Breast epithelium (tissue), 4 donors: Measurements from ENCODE around the gene CALHM1. TPM values are rescaled to one million over a fixed set of nuclear protein-coding genes. Genes with fewer than 3 reads are reported as not detected.

Source experiments
- DNase-seq, 2 donors: peaks; one replicate each; pipeline ENCODE4 v3.0.0-alpha.2; 2019; ENCODE audit warnings: low spot score in 2 of 2
- H3K27ac ChIP-seq, 2 donors: fragments of 200-600 bp; sonication (generic) in 1 of 2; one replicate each; pipeline ENCODE4 v1.5.1; 2016 to 2019; ENCODE audit warnings: mild to moderate bottlenecking in 1 of 2
- H3K27me3 ChIP-seq, 2 donors: fragments of 200-600 bp; sonication (generic) in 1 of 2; one replicate each; pipeline versions ENCODE4 v1.5.1 to v1.6.0; 2017 to 2019; ENCODE audit warnings: control low read depth in 1 of 2, mild to moderate bottlenecking in 1 of 2
- H3K36me3 ChIP-seq: fragments of 200-600 bp; one replicate; pipeline ENCODE4 v1.5.1; 2019
- H3K4me1 ChIP-seq, 2 donors: fragments of 200-600 bp; sonication (generic); one replicate each; pipeline ENCODE4 v1.5.1; 2016 to 2019; ENCODE audit warnings: control low read depth in 1 of 2
- H3K4me3 ChIP-seq, 3 donors: fragments of 200-600 bp; sonication (generic); 1 replicate in 2 of 3; 2 replicates in 1 of 3; pipeline ENCODE4 v1.5.1; 2016 to 2019; ENCODE audit warnings: mild to moderate bottlenecking in 3 of 3, moderate library complexity in 2 of 3
- H3K9me3 ChIP-seq, 2 donors: fragments of 200-600 bp; sonication (generic) in 1 of 2; one replicate each; pipeline ENCODE4 v1.5.1; 2016 to 2019; ENCODE audit warnings: control low read depth in 1 of 2
- POLR2A ChIP-seq: fragments of 450-650 bp; IDR thresholded peaks from one replicate; pipeline ENCODE4 v1.6.1; 2016; ENCODE audit warnings: antibody characterized with exemption, mild to moderate bottlenecking, moderate library complexity
- POLR2AphosphoS5 ChIP-seq, 3 donors: sonication (generic); formaldehyde crosslinking; IDR thresholded peaks; one replicate each; pipeline ENCODE4 v1.6.1; 2017; ENCODE audit warnings: antibody characterized with exemption in 3 of 3
- intact Hi-C: fragments of 100-400 bp; cut with DNase I; formaldehyde crosslinking; loops from one replicate; pipeline ENCODE4 v1.15.1; 2023; ENCODE audit warnings: low total_unique reads
- total RNA-seq, 3 donors: library from RNA; depleted of rRNA; stranded (reverse); fragments of >200 nt; gene quantifications; one replicate each; pipeline ENCODE4 v1.1.0, GENCODE V29; 2016
- TF ChIP-seq, protein P1 (sequence below), 3 donors: fragments of 450-650 bp; IDR thresholded peaks; one replicate each; pipeline ENCODE4 v1.5.1; 2016 to 2017; ENCODE audit warnings: antibody characterized with exemption in 3 of 3, mild to moderate bottlenecking in 3 of 3, moderate library complexity in 3 of 3

The CALHM1 gene
- total RNA-seq, 3 donors from 2014 or later: not detected

DNA sequence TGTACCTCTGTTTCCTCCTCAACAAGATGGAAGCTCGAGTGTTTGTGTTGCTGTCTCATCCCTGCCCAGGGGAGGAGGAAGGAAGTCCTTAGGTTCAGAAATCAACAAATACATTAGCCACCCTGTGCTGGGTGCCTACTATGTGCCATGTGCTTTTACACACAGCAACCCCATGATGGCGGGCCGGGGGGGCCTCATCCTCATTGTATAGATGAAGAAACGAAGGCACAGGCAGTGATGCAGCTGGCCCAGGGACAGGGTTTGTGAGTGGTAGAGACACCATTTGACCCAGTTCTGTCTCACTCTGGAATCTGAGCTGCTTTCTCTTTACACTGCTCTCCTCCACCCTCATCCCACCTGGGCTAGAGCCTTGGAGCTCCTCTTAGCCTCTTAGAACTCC lies 4.7 kb downstream of the CALHM1 start:
- Histone ChIP-seq H3K27ac (no peak overlapping the region), H3K9me3 (no peaks in the 10 kb centered on the region), H3K4me1 (peaks cover 7 to 15% of the 10 kb centered on the region in 2 donors), H3K36me3 (no peaks in the 10 kb centered on the region), H3K27me3 (no peaks in the 10 kb centered on the region), H3K4me3 (no peak overlapping the region)
- intact Hi-C loops: no loop called here
- TF ChIP-seq POLR2A: no peak
- TF ChIP-seq, protein P1, sequence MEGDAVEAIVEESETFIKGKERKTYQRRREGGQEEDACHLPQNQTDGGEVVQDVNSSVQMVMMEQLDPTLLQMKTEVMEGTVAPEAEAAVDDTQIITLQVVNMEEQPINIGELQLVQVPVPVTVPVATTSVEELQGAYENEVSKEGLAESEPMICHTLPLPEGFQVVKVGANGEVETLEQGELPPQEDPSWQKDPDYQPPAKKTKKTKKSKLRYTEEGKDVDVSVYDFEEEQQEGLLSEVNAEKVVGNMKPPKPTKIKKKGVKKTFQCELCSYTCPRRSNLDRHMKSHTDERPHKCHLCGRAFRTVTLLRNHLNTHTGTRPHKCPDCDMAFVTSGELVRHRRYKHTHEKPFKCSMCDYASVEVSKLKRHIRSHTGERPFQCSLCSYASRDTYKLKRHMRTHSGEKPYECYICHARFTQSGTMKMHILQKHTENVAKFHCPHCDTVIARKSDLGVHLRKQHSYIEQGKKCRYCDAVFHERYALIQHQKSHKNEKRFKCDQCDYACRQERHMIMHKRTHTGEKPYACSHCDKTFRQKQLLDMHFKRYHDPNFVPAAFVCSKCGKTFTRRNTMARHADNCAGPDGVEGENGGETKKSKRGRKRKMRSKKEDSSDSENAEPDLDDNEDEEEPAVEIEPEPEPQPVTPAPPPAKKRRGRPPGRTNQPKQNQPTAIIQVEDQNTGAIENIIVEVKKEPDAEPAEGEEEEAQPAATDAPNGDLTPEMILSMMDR (IDR thresholded peaks at IDR 0.05): no peak
- TF ChIP-seq POLR2AphosphoS5 (IDR thresholded peaks at IDR 0.05): no peak
- DNase-seq: no peak

DNA sequence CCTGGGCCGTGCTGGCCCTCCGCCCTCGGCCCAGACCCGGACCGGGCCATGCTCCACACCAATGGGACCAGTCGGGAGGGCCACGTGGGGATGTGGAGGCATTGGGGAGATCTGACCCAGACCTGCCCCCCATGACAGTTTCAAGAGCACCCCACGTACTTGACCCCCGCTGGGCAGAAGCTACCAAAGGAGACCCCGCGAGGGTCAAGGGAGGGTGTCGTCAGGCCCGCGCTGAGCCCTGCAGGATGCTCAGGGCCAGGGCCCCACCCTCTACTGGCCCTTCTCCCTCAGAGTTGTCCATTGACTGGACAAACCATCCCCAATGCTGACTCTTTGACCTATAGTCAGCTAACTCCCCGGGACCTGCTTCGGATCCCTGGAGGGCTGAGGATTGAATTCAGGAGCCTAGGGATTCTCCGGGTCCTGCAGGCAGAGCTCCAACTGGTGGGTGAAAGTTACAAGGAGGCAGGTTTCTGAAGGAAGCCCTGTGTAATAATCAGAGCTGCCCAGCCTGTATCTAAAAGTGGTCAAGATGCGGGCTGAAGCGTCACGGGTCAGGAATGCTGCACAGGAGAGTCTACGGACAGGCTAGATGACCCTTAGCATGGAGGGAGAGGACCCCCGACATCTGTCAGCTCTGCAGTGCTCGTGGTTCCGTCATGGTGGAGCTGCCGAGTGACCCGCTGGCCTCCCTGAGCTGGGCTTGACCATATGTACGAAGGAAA lies 6.0 kb downstream of the CALHM1 start:
- TF ChIP-seq POLR2A (no peak), POLR2AphosphoS5 (IDR thresholded peaks at IDR 0.05) (no peak)
- TF ChIP-seq, protein P1 (IDR thresholded peaks at IDR 0.05): no peak
- H3K4me1 ChIP-seq: peaks cover 7 to 16% of the 10 kb centered on the region in 2 donors

DNA sequence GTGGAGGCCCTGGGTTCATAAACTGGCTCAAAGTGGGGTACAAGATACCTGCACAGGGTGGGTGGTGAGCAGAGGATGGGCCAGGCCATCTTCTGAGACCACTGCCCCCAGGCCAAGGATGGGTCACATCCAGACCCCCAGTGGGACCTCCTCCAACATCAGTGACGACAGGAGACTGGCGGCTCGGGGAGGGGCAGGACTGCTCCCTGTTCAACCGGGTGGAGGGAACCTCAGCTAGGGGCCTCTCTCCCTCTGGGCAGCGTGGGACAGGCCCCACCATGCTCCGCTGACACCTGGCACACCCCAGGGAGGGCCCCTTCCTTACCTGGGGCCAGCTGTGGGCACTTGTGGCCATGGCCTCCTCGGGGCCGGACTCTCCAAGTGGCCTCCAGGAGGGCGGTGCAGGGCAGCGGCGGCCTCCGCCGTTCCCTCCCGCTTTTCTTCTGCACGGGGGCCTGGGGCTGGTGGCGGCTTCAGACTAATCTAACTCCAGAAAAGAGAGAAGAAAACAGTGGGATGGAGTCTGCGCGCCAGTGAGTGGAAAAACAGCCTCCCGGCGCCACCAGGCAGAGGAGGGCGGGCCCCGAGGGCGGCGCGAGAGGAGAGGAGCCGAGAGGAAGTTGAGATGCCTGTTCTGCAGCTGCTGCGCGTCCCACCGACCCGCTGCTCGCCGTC lies 6.7 kb downstream of the CALHM1 start, which contains the start of gene CALHM2:
Gene CALHM2 (minus strand): TSS at position 540 of the 675 bp plus-strand sequence. CDS start 2,429 bp downstream, outside the sequence.
- DNase-seq: peak in 1 of 2 donors; percentile 40
- intact Hi-C loops: no loop called here

More for the DNA sequence above, 6.0 kb downstream of the CALHM1 start:
- Histone ChIP-seq H3K36me3 (no peaks in the 10 kb centered on the region), H3K27me3 (no peaks in the 10 kb centered on the region), H3K4me3 (peak overlapping the region; percentile 68 to 91 (median 79)), H3K27ac (peak overlapping the region; percentile 83 to 97), H3K9me3 (no peaks in the 10 kb centered on the region)
- intact Hi-C loops: no loop called here
- DNase-seq: no peak

DNA sequence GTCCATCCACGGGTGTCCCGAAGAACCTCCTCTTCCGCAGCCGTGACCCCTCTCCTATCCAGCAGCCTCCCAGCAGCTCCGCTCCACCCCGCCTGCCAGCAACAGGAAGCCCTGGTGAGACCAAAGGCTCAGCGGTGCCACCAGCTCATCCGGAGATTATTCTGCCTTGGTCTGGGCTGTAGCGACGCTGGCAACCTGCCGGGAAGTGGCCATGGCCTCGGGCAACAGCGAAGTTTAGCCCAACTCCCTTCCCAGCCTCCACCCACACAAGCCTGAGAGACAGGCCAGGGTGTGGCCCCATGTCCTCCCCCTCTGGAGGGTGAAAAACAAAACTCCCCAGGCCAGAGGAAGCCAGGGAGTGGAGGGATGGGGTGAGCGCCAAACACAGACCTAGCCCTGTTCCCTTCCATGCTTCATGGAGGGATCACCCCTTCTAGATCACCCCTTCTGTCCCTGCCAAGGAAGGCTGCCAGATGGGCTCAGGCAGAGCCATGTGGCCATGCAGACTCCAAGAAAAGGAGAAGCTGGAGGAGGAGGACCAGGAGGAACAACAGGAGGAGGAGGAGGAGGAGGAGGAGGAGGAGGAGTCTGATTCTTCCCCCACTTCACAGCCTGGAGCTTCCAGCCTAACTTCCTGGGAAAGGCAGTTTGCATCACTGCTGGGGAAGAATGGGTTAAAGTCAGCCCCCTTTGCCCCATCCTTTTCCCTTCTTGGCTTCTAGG lies 7.4 kb downstream of the CALHM1 start:
- TF ChIP-seq POLR2AphosphoS5 (IDR thresholded peaks at IDR 0.05): peak in 2 of 3 donors; percentile 24 to 39
- TF ChIP-seq, protein P1 (IDR thresholded peaks at IDR 0.05): no peak
- Histone ChIP-seq H3K36me3 (no peaks in the 10 kb centered on the region), H3K27me3 (no peaks in the 10 kb centered on the region), H3K4me1 (peaks cover 13 to 21% of the 10 kb centered on the region in 2 donors), H3K9me3 (no peaks in the 10 kb centered on the region), H3K27ac (peak overlapping the region; percentile 83 to 97), H3K4me3 (peak overlapping the region; percentile 68 to 91 (median 79))
- intact Hi-C loops: no loop called here
- peak; percentile 28 to 68 for DNase-seq

More for the DNA sequence above, 6.7 kb downstream of the CALHM1 start, which contains the start of gene CALHM2:
- TF ChIP-seq, protein P1 (IDR thresholded peaks at IDR 0.05): no peak
- TF ChIP-seq POLR2A (no peak), POLR2AphosphoS5 (IDR thresholded peaks at IDR 0.05) (no peak)
- Histone ChIP-seq H3K27ac (peak within 1 kb of the TSS; percentile 83 to 97), H3K4me3 (peak within 1 kb of the TSS; percentile 68 to 91 (median 79)), H3K9me3 (no peaks in the 10 kb centered on the region), H3K27me3 (no peaks in the 10 kb centered on the region), H3K36me3 (no peaks in the 10 kb centered on the region), H3K4me1 (peaks cover 8 to 16% of the 10 kb centered on the region in 2 donors)
